HFFc6 (cell line): Measurements from ENCODE around the gene ACP1. TPM values are rescaled to one million over a fixed set of nuclear protein-coding genes. Genes with fewer than 3 reads are reported as not detected.

ENCODE experiments used
- DNase-seq: peaks from one replicate; pipeline ENCODE4 v3.0.0-alpha.2; 2018
- H3K27ac Mint-ChIP-seq: 2 replicates; pipeline ENCODE4 v1.8.0; 2020; ENCODE audit warnings: mild to moderate bottlenecking, mixed read lengths
- H3K27me3 Mint-ChIP-seq: 2 replicates; pipeline ENCODE4 v1.8.0; 2021; ENCODE audit warnings: mild to moderate bottlenecking, moderate library complexity, mixed read lengths; ENCODE audit not compliant: insufficient read depth
- H3K36me3 Mint-ChIP-seq: 2 replicates; pipeline ENCODE4 v1.8.0; 2021; ENCODE audit warnings: low read depth, mixed read lengths
- H3K4me1 Mint-ChIP-seq: 2 replicates; pipeline ENCODE4 v1.8.0; 2020; ENCODE audit warnings: low read depth, mixed read lengths
- H3K4me3 Mint-ChIP-seq: 2 replicates; pipeline ENCODE4 v1.8.0; 2020; ENCODE audit warnings: mild to moderate bottlenecking, moderate library complexity, mixed read lengths
- H3K9me3 Mint-ChIP-seq: 2 replicates; pipeline ENCODE4 v1.8.0; 2020; ENCODE audit warnings: mild to moderate bottlenecking, mixed read lengths
- total RNA-seq, 6 experiments: library from RNA; stranded (reverse); fragmentation: NEBNext Ultra II Directional; extraction: Animal tissue kit (Norgen Biotek cat#: 25700); gene quantifications; 2 replicates in 1 of 6; 3 replicates in 5 of 6; pipeline ENCODE4 v1.2.3, GENCODE V29; 2021
- TF ChIP-seq, protein P1 (sequence below): fragments of 200-600 bp; sonication (generic); IDR thresholded peaks from 2 replicates; pipeline ENCODE4 v1.5.0; 2021; ENCODE audit warnings: antibody characterized with exemption, mild to moderate bottlenecking

Gene ACP1
- total RNA-seq, 6 experiments from 2014 or later: 83.4 to 95.3 (median 89.2) TPM

DNA sequence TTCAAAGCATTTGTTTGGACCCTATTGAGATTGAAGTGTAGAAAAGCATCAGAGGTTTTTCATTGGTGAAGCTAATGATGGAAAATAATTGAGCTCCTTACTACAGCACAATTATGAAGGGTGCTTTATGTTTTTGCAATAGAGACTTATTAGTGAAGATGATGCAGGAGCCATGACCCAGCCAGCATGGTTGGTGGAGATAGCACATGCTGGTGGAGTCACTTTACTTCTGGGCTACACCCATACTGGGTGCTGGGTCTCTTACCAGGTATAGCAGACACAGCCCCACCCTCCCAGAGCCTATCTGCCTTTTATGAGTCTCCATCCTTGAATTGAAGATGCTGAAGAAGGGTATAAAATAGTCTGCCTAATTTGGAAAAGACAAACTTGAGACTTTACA, 3.6 kb downstream of the ACP1 start:
- no peak for DNase-seq
- TF ChIP-seq, protein P1, sequence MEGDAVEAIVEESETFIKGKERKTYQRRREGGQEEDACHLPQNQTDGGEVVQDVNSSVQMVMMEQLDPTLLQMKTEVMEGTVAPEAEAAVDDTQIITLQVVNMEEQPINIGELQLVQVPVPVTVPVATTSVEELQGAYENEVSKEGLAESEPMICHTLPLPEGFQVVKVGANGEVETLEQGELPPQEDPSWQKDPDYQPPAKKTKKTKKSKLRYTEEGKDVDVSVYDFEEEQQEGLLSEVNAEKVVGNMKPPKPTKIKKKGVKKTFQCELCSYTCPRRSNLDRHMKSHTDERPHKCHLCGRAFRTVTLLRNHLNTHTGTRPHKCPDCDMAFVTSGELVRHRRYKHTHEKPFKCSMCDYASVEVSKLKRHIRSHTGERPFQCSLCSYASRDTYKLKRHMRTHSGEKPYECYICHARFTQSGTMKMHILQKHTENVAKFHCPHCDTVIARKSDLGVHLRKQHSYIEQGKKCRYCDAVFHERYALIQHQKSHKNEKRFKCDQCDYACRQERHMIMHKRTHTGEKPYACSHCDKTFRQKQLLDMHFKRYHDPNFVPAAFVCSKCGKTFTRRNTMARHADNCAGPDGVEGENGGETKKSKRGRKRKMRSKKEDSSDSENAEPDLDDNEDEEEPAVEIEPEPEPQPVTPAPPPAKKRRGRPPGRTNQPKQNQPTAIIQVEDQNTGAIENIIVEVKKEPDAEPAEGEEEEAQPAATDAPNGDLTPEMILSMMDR: no peak
- Mint-ChIP-seq H3K27ac (no peak overlapping the region), H3K36me3 (peaks cover 17% of the 10 kb centered on the region), H3K4me1 (peaks cover 47% of the 10 kb centered on the region), H3K9me3 (no peaks in the 10 kb centered on the region), H3K27me3 (no peaks in the 10 kb centered on the region; the same call in 1 of the 2 replicates), H3K4me3 (no peak overlapping the region)

DNA sequence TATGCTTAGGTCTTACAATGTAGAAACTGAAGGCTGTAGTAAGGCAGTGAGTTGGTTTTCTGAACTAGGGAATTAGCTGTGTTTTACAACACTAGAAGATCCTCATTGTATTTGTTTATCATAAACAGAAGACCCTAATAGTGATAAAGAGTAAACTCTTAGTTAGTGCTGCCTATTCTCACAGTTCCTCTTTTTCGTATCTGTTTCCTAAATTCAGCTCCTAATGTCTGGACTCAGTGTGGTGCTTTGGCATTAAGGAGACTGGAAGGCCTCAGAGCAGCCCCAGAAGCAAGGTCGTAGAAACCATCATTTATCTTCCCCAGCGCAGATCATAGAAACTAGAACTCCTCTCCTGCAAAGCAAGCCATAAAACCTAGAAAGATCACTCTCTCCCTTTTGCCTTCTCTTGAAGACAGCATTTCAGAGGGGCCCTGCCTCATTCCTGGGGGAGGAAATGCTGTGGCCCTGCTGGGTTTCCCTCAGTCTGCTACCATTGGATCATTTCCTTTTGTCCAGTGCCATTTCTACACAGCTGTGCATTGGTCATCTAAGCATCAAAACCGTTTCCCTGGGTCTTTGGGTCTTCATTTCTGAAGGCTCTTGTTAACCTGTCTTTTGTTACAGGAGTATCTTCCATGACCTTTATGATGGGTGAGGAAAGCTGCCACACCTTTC, 4.7 kb downstream of the ACP1 start:
- peaks cover 47% of the 10 kb centered on the region for H3K4me1 Mint-ChIP-seq
- no peaks in the 10 kb centered on the region for H3K9me3 Mint-ChIP-seq
- TF ChIP-seq, protein P1: no peak
- H3K27ac Mint-ChIP-seq: no peak overlapping the region
- peaks cover 19% of the 10 kb centered on the region for H3K36me3 Mint-ChIP-seq
- no peak overlapping the region for H3K4me3 Mint-ChIP-seq
- no peaks in the 10 kb centered on the region; the same call in 1 of the 2 replicates for H3K27me3 Mint-ChIP-seq
- DNase-seq: no peak

DNA sequence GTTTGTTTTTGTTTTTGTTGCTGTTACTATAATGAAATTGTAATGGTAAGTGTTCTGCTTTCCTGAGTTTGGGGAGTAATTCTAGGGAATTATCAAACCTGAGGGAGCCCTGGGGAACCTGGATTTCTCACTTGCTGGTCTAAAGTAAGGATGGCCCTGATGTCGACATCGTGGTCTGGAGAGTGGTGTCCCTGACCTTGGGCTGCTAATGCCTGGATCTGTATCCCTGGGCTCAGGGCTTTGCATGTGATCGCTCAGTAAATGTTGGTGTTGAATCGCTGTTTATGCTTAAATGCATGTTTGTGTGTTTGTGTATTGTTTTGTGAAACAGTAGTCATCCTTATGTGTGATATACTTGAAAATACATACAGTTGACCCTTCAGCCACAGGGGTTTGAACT, 6.1 kb downstream of the ACP1 start:
- TF ChIP-seq, protein P1: no peak
- Mint-ChIP-seq H3K27ac (peak overlapping the region; percentile 38; the same call in 1 of the 2 replicates), H3K27me3 (no peaks in the 10 kb centered on the region; the same call in 1 of the 2 replicates), H3K4me1 (peaks cover 47% of the 10 kb centered on the region), H3K9me3 (no peaks in the 10 kb centered on the region), H3K36me3 (peaks cover 21% of the 10 kb centered on the region), H3K4me3 (no peak overlapping the region)
- no peak for DNase-seq

DNA sequence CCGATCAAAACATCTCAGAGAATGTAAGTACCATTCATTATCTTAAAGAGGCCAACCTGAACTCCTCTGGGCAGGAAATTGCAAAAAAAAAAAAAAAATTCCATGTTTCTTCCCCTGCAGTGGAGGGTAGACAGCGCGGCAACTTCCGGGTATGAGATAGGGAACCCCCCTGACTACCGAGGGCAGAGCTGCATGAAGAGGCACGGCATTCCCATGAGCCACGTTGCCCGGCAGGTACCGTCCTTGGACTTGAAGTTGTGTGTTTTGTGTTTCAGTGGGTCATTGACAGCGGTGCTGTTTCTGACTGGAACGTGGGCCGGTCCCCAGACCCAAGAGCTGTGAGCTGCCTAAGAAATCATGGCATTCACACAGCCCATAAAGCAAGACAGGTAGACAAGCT, 7.2 kb downstream of the ACP1 start:
- TF ChIP-seq, protein P1: no peak
- peaks cover 21% of the 10 kb centered on the region for H3K36me3 Mint-ChIP-seq
- H3K27ac Mint-ChIP-seq: no peak overlapping the region
- no peaks in the 10 kb centered on the region; the same call in 1 of the 2 replicates for H3K27me3 Mint-ChIP-seq
- DNase-seq: no peak
- H3K4me3 Mint-ChIP-seq: no peak overlapping the region
- no peaks in the 10 kb centered on the region for H3K9me3 Mint-ChIP-seq
- peaks cover 37% of the 10 kb centered on the region for H3K4me1 Mint-ChIP-seq

DNA sequence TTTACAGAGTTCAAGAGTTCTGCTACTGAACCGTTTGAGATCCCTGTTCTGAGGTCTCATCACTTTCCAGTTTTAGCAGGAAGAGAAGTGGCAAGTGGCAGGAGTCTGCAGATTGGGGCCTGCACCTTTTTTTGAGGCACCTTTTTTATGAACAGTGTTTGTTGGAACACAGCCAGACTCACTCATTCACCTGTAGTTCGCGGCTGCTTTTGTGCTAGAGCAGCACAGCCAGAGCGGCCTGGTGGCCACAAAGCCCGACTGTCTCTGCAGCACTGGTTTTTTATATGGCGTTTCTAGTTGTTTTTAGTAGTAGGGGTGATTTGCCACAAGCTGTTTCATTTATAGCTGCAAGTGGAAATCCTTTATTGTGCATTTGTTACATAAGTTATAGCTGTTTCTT, 8.6 kb downstream of the ACP1 start:
- Mint-ChIP-seq H3K27ac (no peak overlapping the region), H3K36me3 (peaks cover 25% of the 10 kb centered on the region), H3K27me3 (no peaks in the 10 kb centered on the region; the same call in 1 of the 2 replicates), H3K4me1 (peaks cover 24% of the 10 kb centered on the region), H3K4me3 (no peak overlapping the region), H3K9me3 (no peaks in the 10 kb centered on the region)
- TF ChIP-seq, protein P1: no peak
- DNase-seq: no peak
